Adrenal gland (tissue), 5 donors: Measurements from ENCODE around the gene AGRN.

ENCODE experiments used
- CTCF ChIP-seq, 6 experiments: fragments of 450-650 bp in 4 of 6; fragments of 200-600 bp in 2 of 6; sonication (generic) in 1 of 6; IDR thresholded peaks; 1 replicate in 5 of 6; 2 replicates in 1 of 6; pipeline versions ENCODE4 v1.5.1 to v1.8.0; 2016 to 2021; ENCODE audit warnings: antibody characterized with exemption in 6 of 6, mild to moderate bottlenecking in 2 of 6, moderate library complexity in 1 of 6
- POLR2A ChIP-seq, 2 donors: fragments of 450-650 bp; IDR thresholded peaks; one replicate each; pipeline ENCODE4 v1.6.1; 2017; ENCODE audit warnings: antibody characterized with exemption in 2 of 2, mild to moderate bottlenecking in 2 of 2, moderate library complexity in 1 of 2
- donor health status: DM: no; HTN: no; CAD: no.

DNA sequence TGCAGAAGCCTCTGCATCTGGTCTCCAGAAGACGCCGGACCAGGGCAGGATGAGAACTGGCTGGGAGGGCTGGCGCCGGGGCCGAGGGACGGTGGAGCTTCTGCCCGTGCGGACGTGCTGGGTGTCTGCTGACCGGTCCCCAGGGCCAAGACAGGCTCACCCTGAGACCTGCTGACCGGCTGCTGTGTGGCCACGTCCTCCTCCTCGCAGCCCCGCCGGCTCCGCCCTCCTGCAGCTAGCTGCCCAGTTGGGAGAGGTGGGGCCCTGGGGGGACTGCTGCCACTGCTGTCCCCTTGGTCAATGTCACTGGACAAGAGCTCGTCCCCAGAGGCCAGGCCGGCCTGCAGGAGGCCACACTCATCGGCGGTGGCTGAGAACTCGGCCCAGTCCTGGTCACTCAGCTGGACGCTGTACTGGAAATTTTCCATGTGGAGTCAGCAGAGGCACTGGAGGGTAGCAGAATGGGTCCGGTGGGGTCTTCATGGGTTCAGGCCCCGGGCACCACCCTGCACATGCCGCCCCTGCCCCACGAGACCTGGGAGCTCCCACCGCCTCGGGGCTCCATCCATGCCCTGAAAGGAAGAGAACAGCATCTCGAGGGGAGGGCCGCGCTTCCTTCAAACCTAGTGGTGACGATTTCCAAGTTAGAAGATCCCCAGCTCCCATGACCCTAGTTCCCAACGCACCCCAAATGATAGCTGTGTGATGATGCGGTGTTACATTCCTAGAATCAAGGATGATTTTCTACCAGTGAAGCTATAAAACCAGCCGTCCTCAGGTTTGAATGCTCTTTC, 39.1 kb upstream of the AGRN start:
- TF ChIP-seq CTCF (IDR thresholded peaks at IDR 0.05) (no peak), POLR2A (IDR thresholded peaks at IDR 0.05) (no peak)
